ENCODE results near the gene ANKS1A. TPM values are rescaled to one million over a fixed set of nuclear protein-coding genes. Genes with fewer than 3 reads are reported as not detected.

ANKS1A gene
- total RNA-seq, 3 donors from 2014 or later: 30.0 to 62.4 (median 33.3) TPM

DNA sequence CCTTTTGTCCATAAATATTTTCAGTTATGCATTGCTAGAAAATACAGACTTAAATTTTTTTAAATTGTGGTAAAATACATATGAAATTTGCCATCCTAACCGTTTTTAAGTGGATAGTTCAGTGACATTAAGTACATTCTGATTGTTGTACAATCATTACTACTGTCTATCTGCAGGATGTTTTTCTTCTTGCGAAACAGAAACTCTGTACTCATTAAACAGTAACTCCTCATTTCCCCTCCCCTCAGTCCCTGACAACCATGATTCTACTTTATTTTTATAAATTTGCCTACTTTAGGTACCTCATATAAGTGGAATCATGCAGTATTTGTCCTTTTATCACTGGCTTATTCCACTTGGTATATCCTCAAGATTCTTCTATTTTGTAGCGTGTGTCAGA, 22.5 kb upstream of the ANKS1A start:
- ATAC-seq (no peak), DNase-seq (no peak)
- no peaks in the 10 kb centered on the region for H3K9me3 ChIP-seq
- H3K36me3 ChIP-seq (ENCODE audit: low read depth): peaks cover 5% of the 10 kb centered on the region
- intact Hi-C loops (cut with DNase I, micrococcal nuclease): no loop called here
- no peak for TF ChIP-seq CTCF (IDR thresholded peaks at IDR 0.05)
- H3K4me1 ChIP-seq (ENCODE audit: low read depth): no peaks in the 10 kb centered on the region
- no peak overlapping the region for H3K4me3 ChIP-seq

GRCh38 chr6:34867484-34867883, 21.6 kb upstream of the ANKS1A start:
- ATAC-seq (no peak), DNase-seq (no peak)
- Histone ChIP-seq H3K36me3 (ENCODE audit: low read depth) (peaks cover 5% of the 10 kb centered on the region), H3K9me3 (no peaks in the 10 kb centered on the region), H3K4me1 (ENCODE audit: low read depth) (no peaks in the 10 kb centered on the region), H3K4me3 (no peak overlapping the region)
- no peak for TF ChIP-seq CTCF (IDR thresholded peaks at IDR 0.05)
- intact Hi-C loops (cut with DNase I, micrococcal nuclease): no loop called here

DNA sequence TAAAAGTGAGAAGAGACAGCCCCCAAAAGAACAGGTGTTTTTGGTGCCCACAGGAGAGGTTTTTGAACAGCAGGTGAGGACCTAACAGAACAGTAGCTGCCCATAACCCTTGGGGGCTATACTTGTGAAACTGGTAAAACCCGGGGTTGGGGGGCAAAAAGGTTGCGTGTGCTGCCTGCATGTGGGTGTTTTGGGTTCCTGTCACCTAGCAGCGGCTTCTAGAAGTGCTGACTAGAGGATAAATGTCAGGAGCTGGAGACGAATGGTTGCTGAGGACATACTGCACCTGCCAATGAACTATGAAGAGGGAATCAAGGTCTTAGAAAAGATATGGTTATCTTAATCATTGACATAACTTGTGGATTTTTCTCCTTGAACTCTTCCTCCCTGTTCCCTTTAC, 17.2 kb upstream of the ANKS1A start:
- intact Hi-C loops (cut with DNase I, micrococcal nuclease): no loop called here
- no peaks in the 10 kb centered on the region for H3K9me3 ChIP-seq
- DNase-seq (no peak), ATAC-seq (no peak)
- H3K4me1 ChIP-seq (ENCODE audit: low read depth): peaks cover 10% of the 10 kb centered on the region
- H3K4me3 ChIP-seq: no peak overlapping the region
- H3K36me3 ChIP-seq (ENCODE audit: low read depth): peaks cover 5% of the 10 kb centered on the region
- no peak for TF ChIP-seq CTCF (IDR thresholded peaks at IDR 0.05)

DNA sequence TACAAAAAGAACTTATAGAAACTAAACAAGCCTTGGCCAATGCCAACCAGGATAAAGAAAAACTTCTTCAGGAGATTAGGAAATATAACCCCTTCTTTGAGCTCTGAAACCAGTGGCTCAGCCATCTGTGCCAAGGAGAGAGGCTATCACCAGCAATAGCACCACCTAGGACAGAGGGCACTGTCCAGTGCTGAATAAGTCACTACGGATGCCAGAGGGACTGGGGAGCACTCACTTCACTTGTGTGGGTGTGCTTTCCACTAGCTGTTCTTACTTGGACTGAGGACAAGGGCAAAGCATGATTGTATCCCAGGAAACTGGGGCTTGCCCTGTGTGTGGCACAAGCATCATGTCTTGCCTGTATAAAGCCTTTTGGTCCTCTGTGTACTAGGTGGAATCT, 16.7 kb upstream of the ANKS1A start:
- no peak for TF ChIP-seq CTCF (IDR thresholded peaks at IDR 0.05)
- intact Hi-C loops (cut with DNase I, micrococcal nuclease): no loop called here
- Histone ChIP-seq H3K9me3 (no peaks in the 10 kb centered on the region), H3K4me3 (no peak overlapping the region), H3K36me3 (ENCODE audit: low read depth) (peaks cover 3% of the 10 kb centered on the region), H3K4me1 (ENCODE audit: low read depth) (peaks cover 10% of the 10 kb centered on the region)
- ATAC-seq (no peak), DNase-seq (no peak)

DNA sequence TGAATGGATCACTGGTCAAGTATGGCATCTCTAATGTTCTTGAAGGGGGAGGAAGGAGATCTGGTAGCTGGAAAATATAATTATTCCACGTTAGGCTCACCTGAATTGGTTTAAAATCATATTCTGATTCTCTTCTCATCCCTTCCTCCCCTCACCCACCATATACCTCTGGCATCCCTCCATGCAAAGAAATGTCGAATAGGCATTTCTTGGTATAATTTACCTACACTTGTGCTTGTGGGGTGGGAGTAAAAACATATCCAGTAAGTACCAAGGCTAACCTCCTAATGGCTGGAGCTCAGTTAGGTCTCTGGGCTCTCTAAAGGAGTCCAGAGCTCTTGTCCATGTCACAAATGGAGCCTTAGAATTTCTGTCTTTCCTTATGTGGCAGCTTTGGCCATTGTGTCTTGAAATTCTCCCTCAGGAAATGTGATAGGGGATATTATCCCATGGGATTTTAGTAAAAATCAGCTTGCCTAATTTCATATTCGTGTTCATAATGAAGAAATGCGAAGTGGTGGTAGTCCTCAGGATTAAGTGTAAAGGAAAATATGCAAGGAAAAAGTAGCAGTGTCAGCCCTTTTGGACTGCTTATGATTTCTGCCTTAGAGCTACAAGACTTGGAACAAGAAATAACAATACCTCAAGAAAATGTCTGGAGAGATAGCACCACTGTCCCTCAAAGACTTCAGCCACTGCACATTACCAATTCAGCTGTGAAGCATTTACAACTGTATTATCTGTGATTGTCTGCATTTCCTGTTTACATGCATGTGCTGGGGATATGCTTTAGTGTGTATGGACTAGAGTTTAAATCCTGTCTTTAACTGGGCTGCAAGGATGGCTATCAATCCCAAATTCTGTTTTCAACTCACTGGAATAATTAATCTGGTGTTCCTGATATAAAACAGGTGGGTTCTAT, 13.5 kb upstream of the ANKS1A start:
- Histone ChIP-seq H3K9me3 (no peaks in the 10 kb centered on the region), H3K4me1 (ENCODE audit: low read depth) (peaks cover 10% of the 10 kb centered on the region), H3K4me3 (no peak overlapping the region), H3K36me3 (ENCODE audit: low read depth) (no peaks in the 10 kb centered on the region)
- no peak for DNase-seq
- TF ChIP-seq CTCF (IDR thresholded peaks at IDR 0.05): no peak
- peak; percentile 65 for ATAC-seq
- intact Hi-C loops (cut with DNase I, micrococcal nuclease): no loop called here

Data from mucosa of descending colon (tissue), 3 donors.